ENCODE results near the gene PRLHR.

Gene PRLHR

GRCh38 chr10:118586911-118587310, 8.5 kb downstream of the PRLHR start:
- no peak for DNase-seq

DNA sequence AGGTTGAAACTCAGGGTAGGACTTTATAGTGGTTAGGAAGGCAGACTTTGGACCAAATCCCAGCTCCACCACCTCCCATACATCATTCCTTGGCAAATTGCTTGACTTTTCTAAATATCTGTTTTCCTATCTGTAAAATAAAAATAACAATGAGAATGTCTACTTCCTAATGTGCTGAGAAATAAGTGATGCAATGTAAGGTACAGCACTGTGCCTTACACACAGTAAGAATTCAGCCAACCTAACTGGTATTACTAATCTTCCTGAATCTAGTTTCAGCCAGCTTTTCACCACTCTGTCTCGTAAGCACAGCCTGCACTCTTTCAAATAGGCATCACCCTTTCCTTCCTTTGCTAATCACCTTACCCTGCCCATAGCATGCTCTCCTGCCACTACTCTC, 9.7 kb downstream of the PRLHR start:
- DNase-seq, result no peak

DNA sequence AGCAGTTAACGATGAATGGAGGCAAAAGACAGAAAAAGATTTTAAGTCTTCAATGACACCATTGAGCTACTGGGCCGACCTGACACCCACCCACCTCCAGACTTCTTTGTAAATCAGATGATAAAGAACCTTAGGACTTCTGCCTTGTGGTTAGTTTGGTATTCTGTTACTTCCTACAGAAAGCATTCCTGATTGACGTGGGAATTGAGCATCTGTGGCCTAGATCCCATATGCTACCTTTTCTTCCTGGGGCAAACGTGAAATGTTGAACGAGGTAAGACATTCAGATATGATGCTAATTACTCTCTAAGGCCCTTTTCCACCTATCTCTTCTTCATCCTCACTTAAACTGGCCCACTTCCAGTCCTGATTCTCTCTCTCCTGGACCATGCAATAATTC, 10.2 kb downstream of the PRLHR start:
- no peak for DNase-seq

DNA sequence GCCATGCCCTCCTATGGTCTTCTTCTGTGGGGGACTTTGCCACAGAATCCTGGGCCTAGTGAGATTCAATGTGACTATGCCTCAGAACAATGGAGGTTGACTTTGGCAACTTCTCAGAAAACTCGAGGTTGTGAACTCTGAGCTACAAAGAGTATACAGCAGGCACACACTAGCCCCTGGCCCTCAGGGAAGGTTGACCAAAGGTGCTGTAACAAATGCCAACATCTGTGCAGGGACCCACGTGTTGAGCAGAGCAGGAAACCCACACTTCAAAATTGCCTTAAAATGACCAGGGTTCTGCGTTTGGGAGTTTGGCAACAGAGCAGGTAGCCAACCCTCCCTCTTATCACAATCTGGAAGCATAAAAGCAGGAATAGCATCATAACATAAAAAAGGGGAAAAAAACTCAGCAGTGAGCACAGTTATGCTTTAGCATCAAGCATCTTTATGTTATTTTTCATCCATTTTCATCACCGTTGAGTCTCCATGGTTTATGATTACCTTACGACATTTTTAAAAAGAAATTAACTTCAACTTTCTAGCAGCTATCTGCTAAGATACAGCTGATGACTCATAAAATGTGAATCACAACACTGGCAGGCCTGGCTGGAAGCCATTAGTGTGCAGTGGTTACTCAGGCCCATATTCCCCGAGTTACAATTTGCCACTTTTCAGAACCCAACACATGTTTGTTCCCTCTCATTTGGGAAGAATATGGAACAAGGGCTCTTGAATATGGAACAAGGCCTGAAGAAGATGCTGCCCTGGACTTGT, 11.1 kb downstream of the PRLHR start:
- DNase-seq, result no peak

GRCh38 chr10:118583611-118584010, 11.8 kb downstream of the PRLHR start:
- no peak for DNase-seq

- no peak for DNase-seq
Measured at GRCh38 chr10:118582511-118582910, 12.9 kb downstream of the PRLHR start.

- no peak for DNase-seq
Measured at GRCh38 chr10:118581340-118581739, 14.1 kb downstream of the PRLHR start.

DNA sequence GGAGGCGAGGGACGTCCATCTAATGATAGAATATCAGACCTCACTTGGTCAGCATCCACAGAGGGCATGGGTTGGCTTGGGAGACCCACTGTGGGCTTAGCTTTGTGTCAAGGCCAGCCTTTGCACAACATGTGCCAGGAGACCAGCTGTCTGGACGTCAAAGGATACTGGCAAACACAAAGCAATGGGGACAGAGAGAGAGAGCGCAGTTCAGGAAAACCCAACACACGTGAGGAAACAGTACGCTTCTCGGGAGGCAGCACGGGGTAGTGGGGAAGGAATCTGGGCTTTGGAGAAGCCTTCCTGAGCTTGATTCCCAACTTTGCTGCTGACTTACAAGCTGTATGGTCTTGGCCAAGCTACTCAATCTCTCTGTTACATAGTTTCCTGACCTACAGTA, 14.7 kb downstream of the PRLHR start:
- no peak for DNase-seq

GRCh38 chr10:118573512-118573911, 21.9 kb downstream of the PRLHR start:
- DNase-seq, result no peak

GRCh38 chr10:118572256-118573041, 23.0 kb downstream of the PRLHR start:
- no peak for DNase-seq

- no peak for DNase-seq
Measured at GRCh38 chr10:118571123-118571522, 24.3 kb downstream of the PRLHR start.

GRCh38 chr10:118570591-118570990, 24.9 kb downstream of the PRLHR start:
- no peak for DNase-seq

GRCh38 chr10:118569882-118570252, 25.6 kb downstream of the PRLHR start:
- DNase-seq, result no peak

DNA sequence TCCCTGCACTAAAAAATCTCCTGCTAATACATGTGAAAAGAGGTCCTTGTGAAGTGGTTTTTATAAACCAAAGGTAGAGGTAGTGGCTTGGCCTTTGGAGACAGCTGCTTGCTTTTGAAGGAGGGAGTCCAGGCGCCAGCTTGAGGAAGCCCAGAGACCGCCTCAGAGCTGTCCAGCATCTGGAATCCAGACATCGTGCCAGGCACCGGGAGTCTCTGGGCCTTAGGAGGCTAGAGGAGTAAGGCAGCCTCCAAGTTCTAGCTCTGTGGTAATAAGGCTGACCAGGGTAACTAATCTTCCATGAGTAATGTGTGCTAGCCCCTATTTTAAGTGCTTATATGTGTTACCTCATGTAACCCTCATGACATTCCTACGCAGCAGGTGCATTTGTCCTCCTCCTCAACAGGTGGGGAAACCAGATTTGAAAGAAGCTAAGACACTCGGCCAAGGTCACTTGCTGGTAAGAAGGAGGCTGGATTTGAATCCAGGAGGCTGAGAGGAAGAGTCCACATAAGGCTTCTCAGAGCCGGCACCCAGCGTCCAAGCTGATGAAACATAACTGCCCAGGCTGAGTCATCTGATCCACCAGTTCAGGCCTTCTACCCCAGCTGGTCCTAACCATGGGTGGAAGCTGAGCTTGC, 26.1 kb downstream of the PRLHR start:
- DNase-seq, result no peak

GRCh38 chr10:118568327-118568848, 27.1 kb downstream of the PRLHR start:
- peak; percentile 26 to 61 for DNase-seq

- no peak for DNase-seq
Measured at GRCh38 chr10:118567701-118568248, 27.7 kb downstream of the PRLHR start.

GRCh38 chr10:118566911-118567310, 28.5 kb downstream of the PRLHR start:
- no peak for DNase-seq

DNA sequence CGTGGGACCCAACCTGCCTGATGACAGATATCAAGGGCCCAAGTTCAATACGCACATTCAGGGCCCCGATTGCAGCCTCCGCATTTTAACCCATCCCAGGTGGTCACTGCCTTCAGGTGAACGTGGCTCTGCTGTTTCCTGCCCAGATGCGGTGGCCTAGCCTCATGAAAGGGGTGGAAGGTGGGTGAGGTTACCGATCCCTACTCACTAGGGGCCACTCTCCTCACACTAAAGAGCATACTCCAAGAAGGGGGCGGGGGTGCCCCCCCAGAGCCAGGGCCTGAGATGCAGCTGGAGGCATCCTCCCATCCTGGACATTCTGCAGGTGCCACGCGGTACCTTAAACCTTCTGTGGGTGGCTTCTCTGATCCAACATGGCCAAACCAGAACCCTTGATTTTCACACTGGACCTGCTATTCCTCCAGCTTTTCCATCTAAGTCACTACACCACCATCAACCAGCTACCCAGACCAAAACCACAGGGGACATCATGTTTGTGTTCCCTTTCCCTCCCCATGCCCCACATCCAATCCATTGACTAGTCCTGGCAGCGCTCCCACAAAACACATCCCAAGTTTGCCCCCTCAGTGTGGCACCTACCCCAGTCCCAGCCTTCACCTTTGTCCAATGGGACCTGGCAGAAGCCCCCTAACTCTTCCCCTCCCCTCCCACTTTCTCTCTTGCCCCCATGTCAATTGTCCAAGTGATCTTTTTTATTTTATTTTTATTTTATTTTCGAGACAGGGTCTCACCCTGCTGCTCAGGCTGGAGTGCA, 30.0 kb downstream of the PRLHR start:
- no peak for DNase-seq

- no peak for DNase-seq
Measured at GRCh38 chr10:118564652-118565051, 30.8 kb downstream of the PRLHR start.

DNA sequence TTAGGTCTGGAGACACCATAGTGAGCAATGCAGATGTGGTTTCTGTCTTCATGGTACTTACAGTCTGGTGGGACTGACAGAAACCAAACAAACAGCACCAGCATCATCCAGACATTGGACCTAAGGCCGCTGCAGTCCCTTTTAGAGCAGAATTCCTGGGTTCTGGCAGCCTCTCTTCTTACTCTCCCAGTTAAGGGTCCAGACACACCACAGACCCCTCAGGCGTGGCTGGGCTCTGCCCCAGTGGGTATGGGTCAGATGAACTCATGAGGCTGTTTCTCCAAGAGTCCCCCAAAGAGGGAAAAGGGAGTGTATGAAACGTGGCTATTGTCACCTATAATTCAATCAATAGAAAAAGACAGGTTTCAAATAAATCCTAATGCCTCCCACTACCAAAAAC, 31.3 kb downstream of the PRLHR start:
- no peak for DNase-seq

- DNase-seq, result no peak
Measured at GRCh38 chr10:118563373-118563890, 32.0 kb downstream of the PRLHR start.

GRCh38 chr10:118562851-118563250, 32.6 kb downstream of the PRLHR start:
- no peak for DNase-seq

Data from stimulated activated CD4-positive, alpha-beta T cell treated with anti-CD3 and anti-CD28 coated beads, Interleukin-2, amount 100 ng/mL, for 24 hours (primary cell).